HG02798 (cell line): ENCODE data around the gene SEMA3B.
"Not testable (repeated sequence)": the region's sequence is repeated elsewhere in the genome, so short reads cannot be mapped to it uniquely, and the experiment has no call there.

Experiments used
- ATAC-seq: cut with Tn5 transposase; IDR thresholded peaks from one replicate; pipeline ENCODE4 v1.9.1; 2021; ENCODE audit warnings: mild to moderate bottlenecking; ENCODE audit not compliant: unreplicated experiment, poor library complexity

SEMA3B gene

GRCh38 chr3:50268703-50269451 lies at the start of gene SEMA3B:
TSS of gene SEMA3B (plus strand) at chr3:50269147. CDS start at chr3:50269241, 94 bp downstream.
- no peak for ATAC-seq

- no peak for ATAC-seq
These were observed 49.7 kb upstream of the SEMA3B start for GRCh38 chr3:50219285-50219684.

GRCh38 chr3:50220109-50220508 lies 48.8 kb upstream of the SEMA3B start:
- ATAC-seq, result no peak

- ATAC-seq, result no peak
These were observed 47.9 kb upstream of the SEMA3B start for GRCh38 chr3:50221051-50221410.

GRCh38 chr3:50221411-50222168 lies 47.4 kb upstream of the SEMA3B start:
- ATAC-seq, result no peak

- ATAC-seq, result no peak
These were observed 46.8 kb upstream of the SEMA3B start for GRCh38 chr3:50222169-50222528.

GRCh38 chr3:50224639-50225038 lies 44.3 kb upstream of the SEMA3B start:
- ATAC-seq, result no peak

- ATAC-seq, result no peak
These were observed 42.0 kb upstream of the SEMA3B start for GRCh38 chr3:50226888-50227389.

- ATAC-seq, result peak; percentile 92
These were observed 41.4 kb upstream of the SEMA3B start for GRCh38 chr3:50227390-50228183.

GRCh38 chr3:50228184-50228763 lies 40.7 kb upstream of the SEMA3B start:
- not testable (repeated sequence) for ATAC-seq

GRCh38 chr3:50229490-50229889 lies 39.5 kb upstream of the SEMA3B start:
- no peak for ATAC-seq

GRCh38 chr3:50230104-50230793 lies 38.7 kb upstream of the SEMA3B start:
- no peak for ATAC-seq

- ATAC-seq, result no peak
These were observed 38.2 kb upstream of the SEMA3B start for GRCh38 chr3:50230794-50231125.

GRCh38 chr3:50231581-50231980 lies 37.4 kb upstream of the SEMA3B start:
- no peak for ATAC-seq

GRCh38 chr3:50232303-50232702 lies 36.6 kb upstream of the SEMA3B start:
- no peak for ATAC-seq

- no peak for ATAC-seq
These were observed 35.8 kb upstream of the SEMA3B start for GRCh38 chr3:50233176-50233575.

- ATAC-seq, result peak; percentile 94
These were observed 33.0 kb upstream of the SEMA3B start, which contains the start of gene GNAI2 for GRCh38 chr3:50235716-50236483. TSS of gene GNAI2 (plus strand) at chr3:50236204. CDS start at chr3:50236336, 132 bp downstream.

- ATAC-seq, result no peak
These were observed 32.3 kb upstream of the SEMA3B start for GRCh38 chr3:50236484-50237132.
